ENCODE measurements around the gene SETD2. TPM values are rescaled to one million over a fixed set of nuclear protein-coding genes. Genes with fewer than 3 reads are reported as not detected.

Gene SETD2
- total RNA-seq, 1 donor from 2014 or later, result 41.2 TPM

- Mint-ChIP-seq H3K9me3 (no peaks in the 10 kb centered on the region), H3K36me3 (ENCODE audit: low read depth) (peaks cover 49% of the 10 kb centered on the region), H3K27ac (peak overlapping the region; percentile 8), H3K27me3 (ENCODE audit: low read depth) (no peaks in the 10 kb centered on the region), H3K4me1 (ENCODE audit: low read depth) (no peaks in the 10 kb centered on the region), H3K4me3 (ENCODE audit: low read depth) (no peak overlapping the region)
- intact Hi-C loops (cut with micrococcal nuclease), result loop anchor here (10.0 kb wide), 2 partner anchors 155 to 375 kb away; partner anchors contain the start of genes PTPN23 and SETD2
- DNase-seq (ENCODE audit: low spot score), result peak; percentile 50
Measured at GRCh38 chr3:47009225-47010110, 154.4 kb downstream of the SETD2 start.

GRCh38 chr3:47008851-47009224 is 155.1 kb downstream of the SETD2 start:
- H3K4me3 Mint-ChIP-seq (ENCODE audit: low read depth), result no peak overlapping the region
- no peaks in the 10 kb centered on the region for H3K27me3 Mint-ChIP-seq (ENCODE audit: low read depth)
- H3K9me3 Mint-ChIP-seq, result no peaks in the 10 kb centered on the region
- H3K36me3 Mint-ChIP-seq (ENCODE audit: low read depth), result peaks cover 49% of the 10 kb centered on the region
- H3K27ac Mint-ChIP-seq, result no peak overlapping the region
- no peak for DNase-seq (ENCODE audit: low spot score)
- H3K4me1 Mint-ChIP-seq (ENCODE audit: low read depth), result no peaks in the 10 kb centered on the region
- intact Hi-C loops (cut with micrococcal nuclease), result no loop called here

GRCh38 chr3:47008234-47008796 is 155.6 kb downstream of the SETD2 start:
- Mint-ChIP-seq H3K27me3 (ENCODE audit: low read depth) (no peaks in the 10 kb centered on the region), H3K9me3 (no peaks in the 10 kb centered on the region), H3K4me3 (ENCODE audit: low read depth) (no peak overlapping the region), H3K4me1 (ENCODE audit: low read depth) (no peaks in the 10 kb centered on the region), H3K36me3 (ENCODE audit: low read depth) (peaks cover 49% of the 10 kb centered on the region), H3K27ac (no peak overlapping the region)
- intact Hi-C loops (cut with micrococcal nuclease), result no loop called here
- DNase-seq (ENCODE audit: low spot score), result no peak

- H3K4me1 Mint-ChIP-seq (ENCODE audit: low read depth), result no peaks in the 10 kb centered on the region
- H3K9me3 Mint-ChIP-seq, result no peaks in the 10 kb centered on the region
- peaks cover 54% of the 10 kb centered on the region for H3K36me3 Mint-ChIP-seq (ENCODE audit: low read depth)
- H3K27ac Mint-ChIP-seq, result no peak overlapping the region
- no peak overlapping the region for H3K4me3 Mint-ChIP-seq (ENCODE audit: low read depth)
- intact Hi-C loops (cut with micrococcal nuclease), result no loop called here
- no peak for DNase-seq (ENCODE audit: low spot score)
- H3K27me3 Mint-ChIP-seq (ENCODE audit: low read depth), result no peaks in the 10 kb centered on the region
Measured at GRCh38 chr3:47007482-47008233, 156.3 kb downstream of the SETD2 start.

GRCh38 chr3:47007001-47007400 is 156.9 kb downstream of the SETD2 start:
- H3K36me3 Mint-ChIP-seq (ENCODE audit: low read depth), result peaks cover 59% of the 10 kb centered on the region
- no peak for DNase-seq (ENCODE audit: low spot score)
- H3K27me3 Mint-ChIP-seq (ENCODE audit: low read depth), result no peaks in the 10 kb centered on the region
- no peaks in the 10 kb centered on the region for H3K9me3 Mint-ChIP-seq
- intact Hi-C loops (cut with micrococcal nuclease), result no loop called here
- H3K4me3 Mint-ChIP-seq (ENCODE audit: low read depth), result no peak overlapping the region
- no peaks in the 10 kb centered on the region for H3K4me1 Mint-ChIP-seq (ENCODE audit: low read depth)
- no peak overlapping the region for H3K27ac Mint-ChIP-seq

GRCh38 chr3:47006145-47006651 is 157.7 kb downstream of the SETD2 start:
- no peaks in the 10 kb centered on the region for H3K4me1 Mint-ChIP-seq (ENCODE audit: low read depth)

GRCh38 chr3:47005212-47006144 is 158.4 kb downstream of the SETD2 start:
- Mint-ChIP-seq H3K36me3 (ENCODE audit: low read depth) (peaks cover 65% of the 10 kb centered on the region), H3K4me1 (ENCODE audit: low read depth) (no peaks in the 10 kb centered on the region)
- intact Hi-C loops (cut with micrococcal nuclease), result no loop called here

More at GRCh38 chr3:47006145-47006651, 157.7 kb downstream of the SETD2 start:
- intact Hi-C loops (cut with micrococcal nuclease), result no loop called here
- DNase-seq (ENCODE audit: low spot score), result no peak
- Mint-ChIP-seq H3K27ac (no peak overlapping the region), H3K27me3 (ENCODE audit: low read depth) (no peaks in the 10 kb centered on the region), H3K4me3 (ENCODE audit: low read depth) (no peak overlapping the region), H3K9me3 (no peaks in the 10 kb centered on the region), H3K36me3 (ENCODE audit: low read depth) (peaks cover 63% of the 10 kb centered on the region)

GRCh38 chr3:47004369-47005211 is 159.3 kb downstream of the SETD2 start:
- Mint-ChIP-seq H3K27ac (no peak overlapping the region), H3K9me3 (no peaks in the 10 kb centered on the region), H3K4me1 (ENCODE audit: low read depth) (no peaks in the 10 kb centered on the region), H3K4me3 (ENCODE audit: low read depth) (no peak overlapping the region), H3K36me3 (ENCODE audit: low read depth) (peaks cover 66% of the 10 kb centered on the region), H3K27me3 (ENCODE audit: low read depth) (no peaks in the 10 kb centered on the region)
- intact Hi-C loops (cut with micrococcal nuclease), result no loop called here
- DNase-seq (ENCODE audit: low spot score), result no peak

More at GRCh38 chr3:47005212-47006144, 158.4 kb downstream of the SETD2 start:
- H3K4me3 Mint-ChIP-seq (ENCODE audit: low read depth), result no peak overlapping the region
- H3K9me3 Mint-ChIP-seq, result no peaks in the 10 kb centered on the region
- H3K27ac Mint-ChIP-seq, result no peak overlapping the region
- no peaks in the 10 kb centered on the region for H3K27me3 Mint-ChIP-seq (ENCODE audit: low read depth)
- no peak for DNase-seq (ENCODE audit: low spot score)

- Mint-ChIP-seq H3K27ac (no peak overlapping the region), H3K36me3 (ENCODE audit: low read depth) (peaks cover 66% of the 10 kb centered on the region), H3K9me3 (no peaks in the 10 kb centered on the region), H3K27me3 (ENCODE audit: low read depth) (no peaks in the 10 kb centered on the region), H3K4me3 (ENCODE audit: low read depth) (no peak overlapping the region), H3K4me1 (ENCODE audit: low read depth) (no peaks in the 10 kb centered on the region)
- intact Hi-C loops (cut with micrococcal nuclease), result no loop called here
- no peak for DNase-seq (ENCODE audit: low spot score)
Measured at GRCh38 chr3:47003461-47004368, 160.2 kb downstream of the SETD2 start.

- no peak overlapping the region for H3K4me3 Mint-ChIP-seq (ENCODE audit: low read depth)
- H3K27me3 Mint-ChIP-seq (ENCODE audit: low read depth), result no peaks in the 10 kb centered on the region
- no peaks in the 10 kb centered on the region for H3K9me3 Mint-ChIP-seq
- peaks cover 3% of the 10 kb centered on the region for H3K4me1 Mint-ChIP-seq (ENCODE audit: low read depth)
- DNase-seq (ENCODE audit: low spot score), result no peak
- H3K36me3 Mint-ChIP-seq (ENCODE audit: low read depth), result peaks cover 72% of the 10 kb centered on the region
- no peak overlapping the region for H3K27ac Mint-ChIP-seq
- intact Hi-C loops (cut with micrococcal nuclease), result no loop called here
Measured at GRCh38 chr3:47003056-47003410, 160.9 kb downstream of the SETD2 start.

All from activated T-helper 2 cell treated with anti-CD3 and anti-CD28 coated beads, Interferon-gamma antibody, Interleukin-2, Interleukin-4, amounts not matched to agents 10 μg/mL and 5 μg/mL and 100 μg/mL, durations not matched to agents 14 hours and 24 hours and 36 hours (primary cell).